DOHH2 (cell line): Measurements from ENCODE around the gene WFDC1.
"Not testable (repeated sequence)": the region's sequence is repeated elsewhere in the genome, so short reads cannot be mapped to it uniquely, and the experiment has no call there.

ENCODE experiments used
- H3F3A ChIP-seq: fragments of 200-600 bp; sonication (generic), shearing (Covaris generic); 2 replicates; pipeline ENCODE4 v1.6.0; 2016; ENCODE audit warnings: antibody characterized with exemption, mild to moderate bottlenecking; ENCODE audit not compliant: control insufficient read depth, insufficient read depth
- H3K27ac ChIP-seq: fragments of 200-600 bp; sonication (generic); 2 replicates; pipeline ENCODE4 v1.5.1; 2014; ENCODE audit warnings: low read depth, mild to moderate bottlenecking, low read length, moderate library complexity
- H3K27me3 ChIP-seq: fragments of 200-600 bp; sonication (generic); 2 replicates; pipeline ENCODE4 v1.6.1; 2014; ENCODE audit warnings: mild to moderate bottlenecking, low read length, mixed read lengths; ENCODE audit not compliant: control insufficient read depth
- H3K36me3 ChIP-seq: fragments of 200-600 bp; sonication (generic); 2 replicates; pipeline ENCODE4 v1.6.1; 2014; ENCODE audit warnings: mild to moderate bottlenecking, low read length, moderate library complexity, mixed read lengths; ENCODE audit not compliant: control insufficient read depth
- H3K4me1 ChIP-seq: fragments of 200-600 bp; sonication (generic); 2 replicates; pipeline ENCODE4 v1.6.1; 2014; ENCODE audit warnings: mild to moderate bottlenecking, low read length, mixed read lengths; ENCODE audit not compliant: control insufficient read depth
- H3K4me2 ChIP-seq: fragments of 200-600 bp; sonication (generic); 2 replicates; pipeline ENCODE4 v1.6.0; 2014; ENCODE audit warnings: mild to moderate bottlenecking, low read length, moderate library complexity
- H3K4me3 ChIP-seq: fragments of 200-600 bp; sonication (generic); 2 replicates; pipeline ENCODE4 v1.5.1; 2014; ENCODE audit warnings: mild to moderate bottlenecking, low read length, mixed read lengths
- H3K79me2 ChIP-seq: fragments of 200-600 bp; sonication (generic); 2 replicates; pipeline ENCODE4 v1.6.1; 2014; ENCODE audit warnings: mild to moderate bottlenecking, low read length, mixed read lengths; ENCODE audit not compliant: control insufficient read depth
- H3K9me2 ChIP-seq: fragments of 200-600 bp; sonication (generic); replicated peaks from 2 replicates; pipeline ENCODE4 v1.6.1; 2014; ENCODE audit warnings: mild to moderate bottlenecking, low read length, mixed read lengths; ENCODE audit not compliant: control insufficient read depth
- H3K9me3 ChIP-seq: fragments of 200-600 bp; sonication (generic); 2 replicates; pipeline ENCODE4 v1.6.1; 2014; ENCODE audit warnings: antibody characterized with exemption, low read length, mixed read lengths; ENCODE audit not compliant: control insufficient read depth, insufficient read depth
- H4K20me1 ChIP-seq: fragments of 200-600 bp; sonication (generic); 2 replicates; pipeline ENCODE4 v1.6.0; 2014; ENCODE audit warnings: low read depth, mild to moderate bottlenecking, antibody characterized with exemption, low read length, moderate library complexity; ENCODE audit not compliant: control insufficient read depth, insufficient read depth
- EZH2phosphoT487 ChIP-seq: fragments of 200-600 bp; sonication (generic); IDR thresholded peaks from 2 replicates; pipeline ENCODE4 v1.6.1; 2017; ENCODE audit warnings: borderline replicate concordance, mild to moderate bottlenecking, antibody characterized with exemption, low read length, moderate library complexity, mixed read lengths
- TF ChIP-seq, protein P1 (sequence below): fragments of 200-600 bp; sonication (generic); IDR thresholded peaks from one replicate; pipeline ENCODE4 v1.5.1; 2014; ENCODE audit warnings: antibody characterized with exemption, mild to moderate bottlenecking, low read depth, low read length; ENCODE audit not compliant: poor library complexity, severe bottlenecking

WFDC1 gene

GRCh38 chr16:84341528-84342295 is 47.0 kb downstream of the WFDC1 start:
- peaks cover under 1% of the 10 kb centered on the region; the same call in 1 of the 2 replicates for H3K27me3 ChIP-seq

GRCh38 chr16:84343800-84344199 is 49.1 kb downstream of the WFDC1 start:
- not testable (repeated sequence) for H3K27ac ChIP-seq, H3K9me3 ChIP-seq, H3K9me2 ChIP-seq, H3K4me1 ChIP-seq, H3K79me2 ChIP-seq, H3K27me3 ChIP-seq, H3K4me2 ChIP-seq, H3F3A ChIP-seq, H4K20me1 ChIP-seq, H3K4me3 ChIP-seq, H3K36me3 ChIP-seq

More at GRCh38 chr16:84341528-84342295, 47.0 kb downstream of the WFDC1 start:
- no peaks in the 10 kb centered on the region for H3K36me3 ChIP-seq
- H3K27ac ChIP-seq = no peak overlapping the region
- H4K20me1 ChIP-seq = no peaks in the 10 kb centered on the region
- no peak overlapping the region for H3K4me2 ChIP-seq
- TF ChIP-seq, protein P1, sequence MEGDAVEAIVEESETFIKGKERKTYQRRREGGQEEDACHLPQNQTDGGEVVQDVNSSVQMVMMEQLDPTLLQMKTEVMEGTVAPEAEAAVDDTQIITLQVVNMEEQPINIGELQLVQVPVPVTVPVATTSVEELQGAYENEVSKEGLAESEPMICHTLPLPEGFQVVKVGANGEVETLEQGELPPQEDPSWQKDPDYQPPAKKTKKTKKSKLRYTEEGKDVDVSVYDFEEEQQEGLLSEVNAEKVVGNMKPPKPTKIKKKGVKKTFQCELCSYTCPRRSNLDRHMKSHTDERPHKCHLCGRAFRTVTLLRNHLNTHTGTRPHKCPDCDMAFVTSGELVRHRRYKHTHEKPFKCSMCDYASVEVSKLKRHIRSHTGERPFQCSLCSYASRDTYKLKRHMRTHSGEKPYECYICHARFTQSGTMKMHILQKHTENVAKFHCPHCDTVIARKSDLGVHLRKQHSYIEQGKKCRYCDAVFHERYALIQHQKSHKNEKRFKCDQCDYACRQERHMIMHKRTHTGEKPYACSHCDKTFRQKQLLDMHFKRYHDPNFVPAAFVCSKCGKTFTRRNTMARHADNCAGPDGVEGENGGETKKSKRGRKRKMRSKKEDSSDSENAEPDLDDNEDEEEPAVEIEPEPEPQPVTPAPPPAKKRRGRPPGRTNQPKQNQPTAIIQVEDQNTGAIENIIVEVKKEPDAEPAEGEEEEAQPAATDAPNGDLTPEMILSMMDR = no peak
- no peak for TF ChIP-seq EZH2phosphoT487
- no peaks in the 10 kb centered on the region for H3F3A ChIP-seq
- H3K9me2 ChIP-seq = no peaks in the 10 kb centered on the region
- H3K79me2 ChIP-seq = no peaks in the 10 kb centered on the region
- H3K9me3 ChIP-seq = 0 out of 2 replicates have a peak, but pooled peaks cover 3% of the 10 kb centered on the region
- no peaks in the 10 kb centered on the region for H3K4me1 ChIP-seq
- no peak overlapping the region for H3K4me3 ChIP-seq

DNA sequence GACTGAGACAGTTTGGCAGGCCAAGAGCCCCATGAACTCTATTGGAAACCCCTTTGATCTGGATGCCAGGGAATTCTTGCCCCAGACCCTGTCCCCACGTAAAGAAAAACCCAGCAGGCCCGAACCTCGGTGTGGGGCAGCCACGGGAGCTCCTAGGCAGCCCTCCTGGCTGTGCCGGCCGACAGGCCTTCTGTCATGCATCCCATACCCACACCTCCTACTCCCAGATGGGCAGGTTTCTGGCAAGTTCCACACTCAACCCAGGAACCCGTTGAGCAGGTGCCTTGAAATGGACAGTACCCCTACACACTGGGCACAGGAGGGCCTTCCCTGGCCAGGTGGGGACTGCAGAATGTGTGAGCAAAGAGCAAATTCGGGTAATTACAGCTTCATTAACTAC is 50.1 kb downstream of the WFDC1 start:
- Histone ChIP-seq H3K4me2 (no peak overlapping the region), H3K36me3 (no peaks in the 10 kb centered on the region), H3K4me1 (no peaks in the 10 kb centered on the region), H3K79me2 (no peaks in the 10 kb centered on the region), H3F3A (no peaks in the 10 kb centered on the region), H4K20me1 (no peaks in the 10 kb centered on the region), H3K9me2 (no peaks in the 10 kb centered on the region), H3K27ac (no peak overlapping the region), H3K4me3 (no peak overlapping the region), H3K9me3 (no peaks in the 10 kb centered on the region), H3K27me3 (peaks cover 3% of the 10 kb centered on the region; the same call in 1 of the 2 replicates)
- TF ChIP-seq, protein P1 = no peak
- TF ChIP-seq EZH2phosphoT487 = no peak

GRCh38 chr16:84347161-84347560 is 52.5 kb downstream of the WFDC1 start:
- Histone ChIP-seq H3K36me3 (no peaks in the 10 kb centered on the region), H4K20me1 (no peaks in the 10 kb centered on the region), H3K9me2 (no peaks in the 10 kb centered on the region), H3K4me3 (no peak overlapping the region), H3K4me1 (no peaks in the 10 kb centered on the region), H3F3A (no peaks in the 10 kb centered on the region), H3K27ac (no peak overlapping the region), H3K79me2 (no peaks in the 10 kb centered on the region), H3K27me3 (peaks cover 3% of the 10 kb centered on the region; the same call in 1 of the 2 replicates), H3K4me2 (no peak overlapping the region), H3K9me3 (no peaks in the 10 kb centered on the region)
- TF ChIP-seq, protein P1 = no peak
- TF ChIP-seq EZH2phosphoT487 = no peak
